ENCODE data around the gene XXYLT1.

GRCh38 chr3:195043607-195044339 lies 227.2 kb downstream of the XXYLT1 start:
- TF ChIP-seq CTCF (IDR thresholded peaks at IDR 0.05) (no peak), POLR2A (IDR thresholded peaks at IDR 0.05) (no peak)

Measured in right lobe of liver (tissue), 4 donors.